ENCODE data around the gene DDAH2. TPM values are rescaled to one million over a fixed set of nuclear protein-coding genes. Genes with fewer than 3 reads are reported as not detected.

Gene DDAH2
- total RNA-seq, 1 donor = 62.3 TPM

Small RNA genes lying within 50 kb of the gene (small RNA-seq; reads per million reads assigned to genes)
- gene LY6G6D (not detected), gene MIR4646 (not detected), gene MSH5-SAPCD1 (not detected), gene RF00019 (not detected), gene RNU6-850P (not detected), gene SAPCD1 (not detected)

Other genes starting within 250 kb of the DDAH2 start
- gene MICB, start 231.2 kb downstream of the DDAH2 start, total RNA-seq = 12.9 and 15.9 TPM in 2 replicates
- not detected in 2 replicates for gene MCCD1, start 200.3 kb downstream of the DDAH2 start, total RNA-seq
- gene DDX39B, start 187.3 kb downstream of the DDAH2 start, total RNA-seq = 309 and 338 TPM in 2 replicates
- 3.4 and 5.7 TPM in 2 replicates for gene ATP6V1G2, start 182.7 kb downstream of the DDAH2 start, total RNA-seq
- 23.2 and 33.2 TPM in 2 replicates for gene NFKBIL1, start 181.7 kb downstream of the DDAH2 start, total RNA-seq
- not detected in 2 replicates for gene LTA, start 157.0 kb downstream of the DDAH2 start, total RNA-seq
- gene TNF, start 153.7 kb downstream of the DDAH2 start, total RNA-seq = 0.16 TPM in 1 of 2 replicates, not detected in the other
- not detected in 2 replicates for gene LTB, start 146.9 kb downstream of the DDAH2 start, total RNA-seq
- gene LST1, start 143.0 kb downstream of the DDAH2 start, total RNA-seq = not detected in 2 replicates
- not detected in 2 replicates for gene NCR3, start 136.3 kb downstream of the DDAH2 start, total RNA-seq
- gene AIF1, start 114.1 kb downstream of the DDAH2 start, total RNA-seq = not detected in 2 replicates
- 85.5 and 86.8 TPM in 2 replicates for gene PRRC2A, start 108.6 kb downstream of the DDAH2 start, total RNA-seq
- gene BAG6, start 76.6 kb downstream of the DDAH2 start, total RNA-seq = 203 and 221 TPM in 2 replicates
- 0.65 and 1.2 TPM in 2 replicates for gene APOM, start 73.4 kb downstream of the DDAH2 start, total RNA-seq
- 24.4 and 24.5 TPM in 2 replicates for gene C6orf47, start 68.5 kb downstream of the DDAH2 start, total RNA-seq
- gene GPANK1, start 64.3 kb downstream of the DDAH2 start, total RNA-seq = 18.5 and 18.8 TPM in 2 replicates
- gene CSNK2B, start 63.2 kb downstream of the DDAH2 start, total RNA-seq = 117 and 141 TPM in 2 replicates
- gene LY6G5B, start 59.3 kb downstream of the DDAH2 start, total RNA-seq = 6.3 and 8.4 TPM in 2 replicates
- gene LY6G5C, start 48.2 kb downstream of the DDAH2 start, total RNA-seq = 0.16 TPM in 1 of 2 replicates, not detected in the other
- gene ABHD16A, start 26.0 kb downstream of the DDAH2 start, total RNA-seq = 32.8 and 40.7 TPM in 2 replicates
- gene LY6G6F, start 22.4 kb downstream of the DDAH2 start, total RNA-seq = not detected in 2 replicates
- not detected in 2 replicates for gene LY6G6D, start 14.0 kb downstream of the DDAH2 start, total RNA-seq
- gene LY6G6C, start 7.6 kb downstream of the DDAH2 start, total RNA-seq = not detected in 2 replicates
- gene MPIG6B, start 5.9 kb downstream of the DDAH2 start, total RNA-seq = not detected in 2 replicates
- 499 and 664 TPM in 2 replicates for gene CLIC1, start 7.2 kb upstream of the DDAH2 start, total RNA-seq
- 9.6 and 11.7 TPM in 2 replicates for gene MSH5, start 10.7 kb upstream of the DDAH2 start, total RNA-seq
- gene SAPCD1, start 33.4 kb upstream of the DDAH2 start, total RNA-seq = 0.61 TPM in 1 of 2 replicates, not detected in the other
- gene VWA7, start 48.0 kb upstream of the DDAH2 start, total RNA-seq = under 0.01 and 0.97 TPM in 2 replicates
- gene VARS1, start 66.5 kb upstream of the DDAH2 start, total RNA-seq = 48.5 and 60.0 TPM in 2 replicates
- 15.1 and 19.4 TPM in 2 replicates for gene LSM2, start 77.7 kb upstream of the DDAH2 start, total RNA-seq
- 0.73 and 0.97 TPM in 2 replicates for gene HSPA1L, start 86.0 kb upstream of the DDAH2 start, total RNA-seq
- 148 and 178 TPM in 2 replicates for gene HSPA1A, start 86.2 kb upstream of the DDAH2 start, total RNA-seq
- gene HSPA1B, start 98.4 kb upstream of the DDAH2 start, total RNA-seq = 149 and 152 TPM in 2 replicates
- 74.3 and 76.3 TPM in 2 replicates for gene NEU1, start 133.5 kb upstream of the DDAH2 start, total RNA-seq
- gene SLC44A4, start 149.7 kb upstream of the DDAH2 start, total RNA-seq = not detected in 2 replicates
- gene EHMT2, start 168.4 kb upstream of the DDAH2 start, total RNA-seq = 55.6 and 57.8 TPM in 2 replicates
- gene ZBTB12, start 172.8 kb upstream of the DDAH2 start, total RNA-seq = 2.3 and 4.4 TPM in 2 replicates
- 2.1 and 3.3 TPM in 2 replicates for gene C2, start 198.4 kb upstream of the DDAH2 start, total RNA-seq
- gene CFB, start 216.8 kb upstream of the DDAH2 start, total RNA-seq = 13.5 and 31.3 TPM in 2 replicates
- gene NELFE, start 229.7 kb upstream of the DDAH2 start, total RNA-seq = 81.9 and 97.9 TPM in 2 replicates
- 47.5 and 61.8 TPM in 2 replicates for gene SKIC2, start 229.9 kb upstream of the DDAH2 start, total RNA-seq
- 21.1 and 21.3 TPM in 2 replicates for gene DXO, start 242.8 kb upstream of the DDAH2 start, total RNA-seq

All from hair follicle dermal papilla cell (primary cell).